ENCODE data around the gene NMS. TPM values are rescaled to one million over a fixed set of nuclear protein-coding genes. Genes with fewer than 3 reads are reported as not detected.
A peak's percentile ranks its signal among the peaks of the same experiment; 100 is the strongest.

NMS gene
- total and polyA plus RNA-seq, 2 of the 13 experiments (the other 11 are each of a cell fraction or from before 2014, with no cell fraction given) = not detected

- TF ChIP-seq, protein P1, sequence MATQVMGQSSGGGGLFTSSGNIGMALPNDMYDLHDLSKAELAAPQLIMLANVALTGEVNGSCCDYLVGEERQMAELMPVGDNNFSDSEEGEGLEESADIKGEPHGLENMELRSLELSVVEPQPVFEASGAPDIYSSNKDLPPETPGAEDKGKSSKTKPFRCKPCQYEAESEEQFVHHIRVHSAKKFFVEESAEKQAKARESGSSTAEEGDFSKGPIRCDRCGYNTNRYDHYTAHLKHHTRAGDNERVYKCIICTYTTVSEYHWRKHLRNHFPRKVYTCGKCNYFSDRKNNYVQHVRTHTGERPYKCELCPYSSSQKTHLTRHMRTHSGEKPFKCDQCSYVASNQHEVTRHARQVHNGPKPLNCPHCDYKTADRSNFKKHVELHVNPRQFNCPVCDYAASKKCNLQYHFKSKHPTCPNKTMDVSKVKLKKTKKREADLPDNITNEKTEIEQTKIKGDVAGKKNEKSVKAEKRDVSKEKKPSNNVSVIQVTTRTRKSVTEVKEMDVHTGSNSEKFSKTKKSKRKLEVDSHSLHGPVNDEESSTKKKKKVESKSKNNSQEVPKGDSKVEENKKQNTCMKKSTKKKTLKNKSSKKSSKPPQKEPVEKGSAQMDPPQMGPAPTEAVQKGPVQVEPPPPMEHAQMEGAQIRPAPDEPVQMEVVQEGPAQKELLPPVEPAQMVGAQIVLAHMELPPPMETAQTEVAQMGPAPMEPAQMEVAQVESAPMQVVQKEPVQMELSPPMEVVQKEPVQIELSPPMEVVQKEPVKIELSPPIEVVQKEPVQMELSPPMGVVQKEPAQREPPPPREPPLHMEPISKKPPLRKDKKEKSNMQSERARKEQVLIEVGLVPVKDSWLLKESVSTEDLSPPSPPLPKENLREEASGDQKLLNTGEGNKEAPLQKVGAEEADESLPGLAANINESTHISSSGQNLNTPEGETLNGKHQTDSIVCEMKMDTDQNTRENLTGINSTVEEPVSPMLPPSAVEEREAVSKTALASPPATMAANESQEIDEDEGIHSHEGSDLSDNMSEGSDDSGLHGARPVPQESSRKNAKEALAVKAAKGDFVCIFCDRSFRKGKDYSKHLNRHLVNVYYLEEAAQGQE (IDR thresholded peaks at IDR 0.05; ENCODE audit: borderline replicate concordance in 1 of 2, low read depth in 1 of 2, low read length in 2 of 2) = peak in 1 of 2 experiments; percentile 99
- no peak for TF ChIP-seq MBNL3 (CRISPR knock-in tag; conservative IDR thresholded peaks at IDR 0.05)
- TF ChIP-seq ZNF530 (CRISPR knock-in tag; IDR thresholded peaks at IDR 0.05; ENCODE audit: low read depth) = no peak
- TF ChIP-seq FIP1L1 (IDR thresholded peaks at IDR 0.05; ENCODE audit: borderline replicate concordance, insufficient read depth, low read depth, low read length) = no peak
- TF ChIP-seq, protein P2, sequence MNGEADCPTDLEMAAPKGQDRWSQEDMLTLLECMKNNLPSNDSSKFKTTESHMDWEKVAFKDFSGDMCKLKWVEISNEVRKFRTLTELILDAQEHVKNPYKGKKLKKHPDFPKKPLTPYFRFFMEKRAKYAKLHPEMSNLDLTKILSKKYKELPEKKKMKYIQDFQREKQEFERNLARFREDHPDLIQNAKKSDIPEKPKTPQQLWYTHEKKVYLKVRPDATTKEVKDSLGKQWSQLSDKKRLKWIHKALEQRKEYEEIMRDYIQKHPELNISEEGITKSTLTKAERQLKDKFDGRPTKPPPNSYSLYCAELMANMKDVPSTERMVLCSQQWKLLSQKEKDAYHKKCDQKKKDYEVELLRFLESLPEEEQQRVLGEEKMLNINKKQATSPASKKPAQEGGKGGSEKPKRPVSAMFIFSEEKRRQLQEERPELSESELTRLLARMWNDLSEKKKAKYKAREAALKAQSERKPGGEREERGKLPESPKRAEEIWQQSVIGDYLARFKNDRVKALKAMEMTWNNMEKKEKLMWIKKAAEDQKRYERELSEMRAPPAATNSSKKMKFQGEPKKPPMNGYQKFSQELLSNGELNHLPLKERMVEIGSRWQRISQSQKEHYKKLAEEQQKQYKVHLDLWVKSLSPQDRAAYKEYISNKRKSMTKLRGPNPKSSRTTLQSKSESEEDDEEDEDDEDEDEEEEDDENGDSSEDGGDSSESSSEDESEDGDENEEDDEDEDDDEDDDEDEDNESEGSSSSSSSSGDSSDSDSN (CRISPR knock-in tag; IDR thresholded peaks at IDR 0.05) = no peak
- TF ChIP-seq IKZF1 (IDR thresholded peaks at IDR 0.05) = no peak
- TF ChIP-seq KLF11 (CRISPR knock-in tag; IDR thresholded peaks at IDR 0.05) = 0 out of 2 replicates have a peak, but pooled peaks have one; percentile 81
- TF ChIP-seq ZBTB3 (CRISPR knock-in tag; IDR thresholded peaks at IDR 0.05; ENCODE audit: borderline replicate concordance, low read depth) = no peak
- TF ChIP-seq ZFP90 (CRISPR knock-in tag; IDR thresholded peaks at IDR 0.05; ENCODE audit: borderline replicate concordance) = peak; percentile 92
- no peak for TF ChIP-seq ZNF136 (CRISPR knock-in tag; IDR thresholded peaks at IDR 0.05; ENCODE audit: low read depth)
- TF ChIP-seq FOSL2 (CRISPR knock-in tag; IDR thresholded peaks at IDR 0.05) = 0 out of 2 replicates have a peak, but pooled peaks have one; percentile 37
- TF ChIP-seq ZFP91 (CRISPR knock-in tag; IDR thresholded peaks at IDR 0.05; ENCODE audit: borderline replicate concordance) = no peak
- peak; percentile 88 for TF ChIP-seq BORCS8-MEF2B (CRISPR knock-in tag; IDR thresholded peaks at IDR 0.05)
- TF ChIP-seq, protein P3, sequence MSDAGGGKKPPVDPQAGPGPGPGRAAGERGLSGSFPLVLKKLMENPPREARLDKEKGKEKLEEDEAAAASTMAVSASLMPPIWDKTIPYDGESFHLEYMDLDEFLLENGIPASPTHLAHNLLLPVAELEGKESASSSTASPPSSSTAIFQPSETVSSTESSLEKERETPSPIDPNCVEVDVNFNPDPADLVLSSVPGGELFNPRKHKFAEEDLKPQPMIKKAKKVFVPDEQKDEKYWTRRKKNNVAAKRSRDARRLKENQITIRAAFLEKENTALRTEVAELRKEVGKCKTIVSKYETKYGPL (CRISPR knock-in tag; IDR thresholded peaks at IDR 0.05) = peak; percentile 70; the same call in 1 of the 2 replicates
- peak; percentile 56; the same call in 1 of the 2 replicates for TF ChIP-seq THAP11 (CRISPR knock-in tag; IDR thresholded peaks at IDR 0.05)
- 0 out of 2 replicates have a peak, but pooled peaks have one; percentile 46 for TF ChIP-seq HMG20B (CRISPR knock-in tag; conservative IDR thresholded peaks at IDR 0.05)
- TF ChIP-seq HOXA3 (CRISPR knock-in tag; IDR thresholded peaks at IDR 0.05) = peak; percentile 57
- no peak for TF ChIP-seq ZNF234 (CRISPR knock-in tag; conservative IDR thresholded peaks at IDR 0.05)
These were observed 724 bp downstream of the NMS start (continued) for GRCh38 chr2:100470898-100471514.
